NCI-H187 treated with DMSO at 0.1 percent for 48 hours (cell line): ENCODE measurements around the gene LINGO1.

Experiments
- DNase-seq: peaks from one replicate; lab custom pipeline; 2025; lab: John Stamatoyannopoulos, UW

Gene LINGO1

DNA sequence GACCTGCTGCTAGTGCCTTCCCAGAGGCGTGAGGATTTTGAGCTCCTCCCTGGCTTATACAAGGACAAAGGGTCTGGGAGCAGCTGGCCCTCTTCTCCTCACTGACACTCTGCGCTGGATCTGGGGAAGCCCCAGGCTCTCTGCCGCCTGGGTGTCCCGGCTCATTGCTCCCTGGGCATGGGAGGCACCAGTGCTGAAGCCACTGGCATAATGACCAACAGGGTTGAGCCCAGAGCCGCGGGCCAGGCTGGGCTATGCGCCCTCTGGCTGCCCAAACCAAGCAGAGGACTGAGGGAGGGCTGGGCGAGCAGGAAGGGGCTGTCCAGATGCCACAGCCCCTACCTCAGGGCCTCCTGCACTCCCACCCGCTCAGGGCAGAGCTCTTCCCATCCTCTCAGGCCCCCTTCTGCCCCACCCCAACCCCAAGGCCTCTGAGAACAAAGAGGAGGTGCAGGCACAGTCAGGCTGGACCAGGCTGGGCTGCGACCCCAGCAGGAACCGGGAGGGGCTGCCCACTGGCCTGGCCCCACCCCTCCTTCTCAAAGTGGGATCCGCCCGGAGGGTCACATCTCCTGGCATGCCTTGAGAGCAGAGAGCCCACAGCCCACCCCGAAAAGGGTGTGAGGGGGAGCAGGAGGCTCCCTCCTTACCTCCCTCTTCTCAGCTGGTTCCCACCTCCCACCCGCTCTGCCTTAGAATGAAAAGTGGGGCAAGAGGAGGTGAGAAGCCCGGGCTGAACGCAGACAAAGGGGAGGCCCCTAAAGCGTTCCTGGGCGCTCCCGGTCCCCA, 1.6 kb downstream of the LINGO1 start:
- no peak for DNase-seq

DNA sequence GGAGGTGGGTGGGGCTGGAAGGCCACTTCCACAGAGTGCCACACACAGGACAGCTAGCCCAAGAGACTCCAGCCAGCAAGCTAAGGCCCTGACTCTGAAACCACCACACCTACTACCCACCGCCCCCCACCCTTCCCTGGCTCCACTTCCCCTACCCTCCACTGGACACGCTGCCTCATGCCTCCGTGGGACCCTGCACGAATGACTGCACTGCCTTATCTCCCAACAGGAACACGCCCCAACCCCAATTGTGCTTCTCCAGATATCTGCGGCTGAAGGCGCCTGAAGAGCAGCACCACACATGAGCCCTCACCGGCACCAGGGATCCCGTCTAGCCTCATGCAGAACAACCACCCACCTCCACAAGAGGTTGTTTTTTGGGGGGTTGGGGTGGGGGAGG, 2.7 kb downstream of the LINGO1 start:
- DNase-seq, result no peak

DNA sequence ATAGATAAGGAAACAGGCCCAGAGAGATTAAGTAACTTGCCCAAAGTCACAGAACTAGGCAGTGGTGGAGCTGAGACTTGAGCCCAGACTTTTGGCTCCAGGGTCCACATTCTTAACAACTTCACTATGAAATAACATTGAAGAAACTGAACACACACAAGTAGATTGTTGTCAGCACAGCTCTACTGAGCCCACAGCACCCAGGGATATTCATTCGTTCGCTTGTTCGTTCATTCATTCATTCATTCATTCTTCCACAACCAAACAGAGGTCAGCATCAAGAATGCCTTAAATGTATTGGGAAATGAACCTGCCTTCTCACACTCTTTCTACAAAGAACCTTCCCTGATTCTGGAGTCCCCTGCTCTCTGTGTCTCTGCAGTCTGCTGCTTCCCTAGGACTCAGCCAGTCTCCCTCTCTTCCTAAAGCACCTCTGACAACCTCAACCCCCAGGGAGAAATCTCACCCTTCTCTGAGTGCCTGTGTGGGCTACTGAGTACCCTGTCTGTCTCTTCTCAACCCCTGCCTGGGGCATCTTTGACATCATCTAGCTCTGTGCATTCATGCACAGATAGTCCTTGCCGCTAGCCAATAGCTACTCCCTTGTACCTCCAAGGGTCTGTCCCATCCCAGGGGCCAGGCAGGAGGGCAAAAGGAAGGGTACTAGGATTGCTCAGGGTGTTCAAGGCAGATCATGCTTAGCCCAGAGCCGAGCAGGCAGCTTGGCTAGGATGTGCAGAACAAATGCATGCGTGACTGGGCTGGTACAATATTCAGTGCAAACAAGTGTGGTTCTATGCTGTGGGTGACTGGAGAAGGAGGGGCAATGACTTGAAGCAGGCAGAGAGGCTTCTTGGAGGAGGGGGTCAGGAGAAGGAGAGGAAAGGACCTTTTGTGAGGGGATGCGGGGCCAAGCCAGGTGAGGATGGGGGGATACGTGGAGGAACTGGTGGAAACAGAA, 3.4 kb downstream of the LINGO1 start:
- no peak for DNase-seq

DNA sequence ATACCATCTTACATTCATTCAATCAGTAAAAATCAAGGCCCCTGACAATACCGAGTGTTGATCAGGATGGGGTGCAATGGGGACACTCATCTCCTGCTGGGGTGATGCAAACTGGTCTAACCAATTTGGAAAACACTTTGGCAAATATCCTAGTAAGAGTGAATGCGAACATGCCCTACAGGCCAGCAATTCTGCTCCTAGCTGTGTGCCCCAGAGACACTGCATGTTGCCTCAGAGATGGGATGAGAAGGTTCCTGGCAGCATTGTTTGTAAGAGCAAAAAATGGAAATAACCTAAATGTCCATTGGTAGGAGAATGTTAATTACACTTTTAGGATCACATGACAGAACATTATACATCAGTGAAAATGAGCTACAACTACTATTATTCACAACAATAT, 4.7 kb downstream of the LINGO1 start:
- no peak for DNase-seq

DNA sequence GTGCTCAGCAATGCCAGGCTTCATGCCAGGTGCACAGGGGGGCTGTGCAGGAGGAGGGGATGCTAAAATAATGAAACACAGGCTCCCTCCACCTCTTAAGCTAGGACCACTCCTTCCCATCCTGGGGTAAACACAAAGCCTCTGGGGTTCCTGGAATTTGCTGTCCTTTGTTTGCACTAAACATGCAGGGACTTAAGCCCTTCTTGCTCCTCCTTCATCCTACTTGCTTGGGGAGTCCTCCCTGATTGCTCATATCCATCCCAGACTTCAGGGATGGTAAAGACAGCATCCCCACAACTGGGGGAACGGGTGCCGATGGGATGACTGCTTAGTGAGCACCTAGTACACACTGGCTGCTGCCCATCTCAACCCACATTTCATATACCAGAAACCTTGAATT, 5.1 kb downstream of the LINGO1 start:
- no peak for DNase-seq

DNA sequence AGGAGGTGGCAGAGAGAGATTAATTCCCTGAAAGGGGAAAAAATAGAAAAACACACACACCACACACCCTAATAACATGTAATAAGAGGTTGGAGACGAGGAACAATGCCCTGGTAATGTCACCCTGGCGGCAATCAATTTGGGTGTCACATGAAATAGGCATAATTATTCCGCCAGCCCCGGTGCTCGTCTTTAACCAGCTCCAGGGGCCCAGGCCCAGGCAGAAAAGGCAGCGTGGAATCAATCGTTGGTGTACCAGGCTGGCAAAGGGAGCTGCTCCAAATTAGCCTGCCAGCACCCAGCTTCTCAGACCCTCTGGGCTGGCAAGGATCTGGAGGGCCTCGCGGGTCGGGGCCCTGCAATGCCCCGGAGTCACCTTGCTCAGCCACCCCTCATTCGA, 5.6 kb downstream of the LINGO1 start:
- no peak for DNase-seq

DNA sequence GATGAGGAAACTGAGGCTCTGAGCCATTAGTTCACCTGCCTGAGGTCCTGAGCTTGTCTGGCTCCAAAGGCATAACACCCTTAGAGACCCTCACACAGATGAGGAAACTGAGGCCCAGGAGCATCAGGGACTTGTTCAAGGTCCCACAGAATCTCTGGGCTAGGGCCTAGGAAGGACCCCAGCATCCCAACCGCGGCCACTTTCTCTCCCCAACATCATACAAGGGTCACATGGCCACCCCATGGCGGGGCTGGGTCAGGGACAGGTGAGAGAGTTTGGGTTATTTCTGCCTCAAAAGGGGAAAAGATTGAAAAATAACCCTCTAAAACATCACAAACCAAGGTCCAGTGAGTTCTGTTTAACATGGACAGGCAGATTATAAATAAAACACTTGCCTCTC, 6.7 kb downstream of the LINGO1 start:
- no peak for DNase-seq

DNA sequence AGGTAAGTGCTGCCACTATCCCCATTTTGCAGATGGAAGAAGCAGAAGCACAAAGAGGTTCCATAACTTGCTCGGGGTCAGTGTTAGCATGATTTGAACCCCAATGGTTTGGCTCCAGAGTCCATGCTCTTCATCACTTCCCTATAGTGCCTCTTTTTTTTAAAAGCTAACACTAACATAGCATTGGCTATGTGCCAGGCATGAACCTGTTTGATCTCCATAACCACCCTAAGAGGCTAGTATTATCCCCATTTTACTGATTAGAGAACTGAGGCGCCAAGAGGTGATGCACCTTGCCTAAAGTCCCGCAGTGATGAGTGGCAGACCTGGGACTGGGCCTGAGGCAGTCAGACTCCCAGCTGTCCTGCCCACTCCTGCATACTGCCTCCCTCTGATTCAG, 7.3 kb downstream of the LINGO1 start:
- DNase-seq, result no peak

DNA sequence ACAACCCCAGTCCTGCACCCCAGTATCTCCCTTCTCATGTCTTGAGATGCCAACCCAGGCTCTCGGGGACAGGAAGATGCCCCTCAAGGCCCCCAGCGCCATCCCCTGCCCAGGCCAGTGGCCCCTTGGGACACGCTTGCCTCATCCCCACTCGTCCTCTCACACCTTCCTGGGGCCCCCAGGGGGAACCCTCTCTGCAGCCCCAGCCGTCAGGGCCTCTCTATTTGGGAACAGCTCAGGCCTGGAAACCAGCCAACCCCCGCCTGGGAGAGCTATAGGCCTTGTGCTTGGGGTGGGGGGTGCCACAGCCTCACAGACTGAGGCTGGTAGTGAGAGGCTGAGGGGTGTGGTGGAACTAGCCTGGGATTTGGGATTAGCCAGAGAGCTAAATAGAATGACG, 7.8 kb downstream of the LINGO1 start:
- DNase-seq, result no peak

DNA sequence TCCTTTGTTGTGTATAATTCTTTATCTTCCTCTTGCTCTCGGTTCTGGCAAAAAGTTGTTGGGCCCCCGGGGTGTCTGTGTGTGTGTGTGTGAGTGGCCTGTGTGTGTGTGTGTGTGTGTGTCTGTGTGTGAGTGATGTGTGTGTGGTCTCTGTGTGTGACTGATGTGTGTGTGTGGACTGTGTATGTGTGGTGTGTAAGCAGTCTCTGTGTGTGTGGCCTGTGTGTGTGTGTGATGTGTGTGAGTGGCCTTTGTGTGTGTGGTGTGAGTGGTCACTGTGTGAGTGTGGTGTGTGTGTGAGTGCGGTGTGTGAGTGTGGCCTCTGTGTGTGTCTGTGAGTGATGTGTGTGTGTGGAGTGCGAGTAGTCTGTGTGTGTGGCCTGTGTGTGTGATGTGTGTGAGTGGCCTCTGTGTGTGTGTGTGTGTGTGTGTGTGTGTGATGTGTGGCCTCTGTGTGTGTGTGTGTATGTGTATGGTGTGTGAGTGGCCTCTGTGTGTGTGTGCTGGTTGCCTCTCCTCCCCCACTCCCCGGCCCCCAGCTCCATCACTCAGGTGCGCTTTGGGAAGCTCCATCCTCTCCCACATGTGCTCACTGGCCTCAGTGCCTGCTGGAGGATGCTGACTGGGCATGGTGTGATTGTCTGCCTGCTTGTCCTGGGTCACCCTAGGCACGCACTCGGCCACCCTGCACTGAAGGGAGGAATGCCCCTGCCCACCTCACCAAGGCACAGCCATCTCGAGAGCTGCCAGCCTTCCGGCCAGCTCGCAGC, 8.8 kb downstream of the LINGO1 start:
- DNase-seq, result no peak

DNA sequence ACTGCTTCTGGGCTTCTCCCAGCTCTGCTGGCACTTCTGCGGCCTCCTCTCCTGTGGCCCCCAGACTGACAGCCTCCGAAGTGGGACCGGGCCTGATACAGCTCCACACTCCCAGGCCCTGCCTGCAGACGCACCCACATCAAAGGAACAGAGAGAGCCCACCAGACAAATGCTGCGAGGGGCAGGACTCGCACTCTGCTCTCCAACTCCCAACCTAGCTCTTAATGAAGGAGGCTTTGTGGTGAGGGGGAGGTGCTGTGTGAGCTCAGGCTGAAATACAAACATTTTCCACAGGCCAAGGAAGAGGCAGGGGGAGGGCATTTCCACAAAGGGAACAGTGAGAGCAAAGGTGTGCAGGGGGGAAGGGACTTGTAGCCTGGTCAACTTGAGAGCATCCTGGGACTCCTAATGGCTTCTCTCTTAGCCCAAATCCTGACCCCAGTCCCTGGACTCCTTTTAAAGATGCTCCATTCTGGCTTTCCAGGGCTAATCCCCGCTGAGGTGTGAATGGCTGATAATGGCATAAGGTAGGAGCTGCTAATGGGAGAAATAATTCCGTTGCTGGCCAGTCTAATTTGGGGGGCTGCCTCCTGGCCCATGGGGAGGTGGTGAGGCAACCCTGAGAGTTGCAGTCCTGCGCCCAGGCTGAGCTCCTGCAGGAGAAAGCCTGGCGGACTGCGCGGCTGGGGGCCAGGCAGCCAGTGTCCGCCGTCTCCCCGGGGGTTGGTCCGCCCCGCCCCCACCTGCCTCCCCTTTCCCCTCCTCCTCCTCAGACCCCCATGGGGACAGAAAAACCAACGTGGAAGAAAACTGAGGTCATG, 9.6 kb downstream of the LINGO1 start:
- DNase-seq, result no peak

DNA sequence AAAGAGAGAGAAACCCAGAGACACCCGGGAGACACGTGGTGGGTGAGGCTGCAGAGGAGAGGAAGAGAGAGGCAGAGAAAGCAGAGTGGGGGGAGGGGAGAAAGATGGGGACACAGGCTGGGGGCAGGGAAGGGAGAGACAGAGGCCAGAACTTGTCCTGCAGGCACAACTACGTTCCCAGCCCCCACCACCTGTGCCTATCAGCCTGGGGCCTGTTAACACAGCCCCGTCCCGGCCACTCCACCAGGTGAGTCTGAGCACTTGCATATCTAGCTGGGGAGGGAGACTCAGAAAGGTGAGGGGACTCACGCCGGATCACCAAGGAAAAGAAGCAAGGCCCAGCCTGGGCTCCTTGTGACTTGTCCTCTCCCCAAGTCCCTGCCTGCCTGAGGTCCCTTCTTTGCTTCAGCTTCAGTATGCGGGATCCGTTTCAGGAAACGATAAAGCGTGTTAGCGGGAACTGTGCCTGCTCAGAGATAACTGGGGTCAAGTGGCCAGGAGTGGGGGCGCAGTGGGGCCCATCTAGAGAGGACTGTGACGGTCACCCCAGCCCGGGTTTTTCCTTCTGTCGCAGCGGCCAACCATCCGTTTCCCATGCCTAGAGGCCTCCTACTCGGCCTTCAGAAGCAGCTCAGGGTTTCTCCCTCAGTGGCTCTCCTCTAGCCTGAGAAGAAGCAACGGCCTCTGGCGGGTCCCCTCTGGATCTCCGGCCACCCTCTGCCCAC, 10.3 kb downstream of the LINGO1 start:
- DNase-seq, result no peak

DNA sequence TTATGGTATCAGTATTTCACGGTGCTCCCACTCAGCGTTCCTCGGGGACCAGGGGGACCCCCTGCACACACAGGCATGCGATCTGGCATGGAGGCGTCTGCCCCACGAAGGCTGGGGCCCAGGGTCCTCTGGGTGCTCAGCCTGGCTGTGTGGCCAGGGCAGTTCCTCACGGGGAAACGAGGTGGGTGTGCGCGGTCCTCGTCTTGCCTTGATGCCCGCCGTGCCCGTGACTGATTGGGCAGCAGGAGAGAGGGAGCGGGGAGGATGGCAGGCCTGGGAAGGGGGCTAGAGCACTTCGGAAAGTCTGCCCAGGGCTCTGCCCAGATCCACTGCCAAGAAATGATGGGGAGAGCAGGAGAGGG, 10.9 kb downstream of the LINGO1 start:
- DNase-seq, result no peak

DNA sequence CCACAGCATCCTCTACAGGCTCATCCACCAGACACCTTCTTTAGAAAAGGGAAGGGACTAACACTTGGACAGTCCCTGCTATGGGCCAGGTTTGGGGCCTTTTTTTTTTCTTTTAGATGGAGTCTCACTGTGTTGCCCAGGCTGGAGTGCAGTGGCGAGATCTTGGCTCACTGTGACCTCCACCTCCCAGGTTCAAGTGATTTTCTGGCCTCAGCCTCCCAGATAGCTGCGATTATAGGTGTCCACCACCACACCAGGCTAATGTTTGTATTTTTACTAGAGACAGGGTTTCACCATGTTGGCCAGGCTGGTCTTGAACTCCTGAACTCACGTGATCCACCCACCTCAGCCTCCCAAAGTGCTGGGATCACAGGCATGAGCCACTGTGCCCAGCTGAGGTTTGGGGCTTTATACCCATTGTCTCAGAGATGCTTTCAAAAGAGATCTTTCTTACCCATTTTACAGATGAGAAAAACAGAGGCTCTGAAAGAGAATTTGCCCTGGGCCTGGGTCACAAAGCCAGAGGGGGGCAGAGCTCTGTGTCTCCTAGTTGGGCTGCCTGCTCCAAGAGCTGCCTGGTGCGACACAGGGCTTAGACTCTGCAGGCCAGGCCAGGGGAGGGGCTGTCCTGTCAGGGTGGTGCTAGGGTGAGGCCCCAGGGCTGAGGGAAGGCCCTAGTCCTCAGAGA, 11.6 kb downstream of the LINGO1 start:
- DNase-seq, result no peak

DNA sequence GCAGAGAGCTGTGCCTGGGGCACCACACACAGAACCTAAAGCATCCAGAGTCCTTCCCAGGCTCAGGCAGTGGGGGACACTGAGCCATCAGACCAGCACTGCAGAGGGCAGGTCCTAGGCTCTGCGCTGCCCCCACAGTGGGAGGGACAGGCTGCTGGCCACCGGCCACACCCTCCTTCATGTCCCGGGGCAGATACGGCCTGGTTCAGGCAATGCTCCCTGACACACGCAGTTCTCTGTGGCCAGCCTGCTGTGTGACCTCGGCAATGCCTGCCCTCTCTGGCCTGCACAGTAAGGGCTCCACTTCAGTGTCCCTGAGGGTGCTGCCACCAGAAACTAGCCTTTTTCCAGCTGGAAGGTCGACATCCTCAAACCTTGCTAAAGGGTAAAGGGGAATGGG, 12.4 kb downstream of the LINGO1 start:
- no peak for DNase-seq

DNA sequence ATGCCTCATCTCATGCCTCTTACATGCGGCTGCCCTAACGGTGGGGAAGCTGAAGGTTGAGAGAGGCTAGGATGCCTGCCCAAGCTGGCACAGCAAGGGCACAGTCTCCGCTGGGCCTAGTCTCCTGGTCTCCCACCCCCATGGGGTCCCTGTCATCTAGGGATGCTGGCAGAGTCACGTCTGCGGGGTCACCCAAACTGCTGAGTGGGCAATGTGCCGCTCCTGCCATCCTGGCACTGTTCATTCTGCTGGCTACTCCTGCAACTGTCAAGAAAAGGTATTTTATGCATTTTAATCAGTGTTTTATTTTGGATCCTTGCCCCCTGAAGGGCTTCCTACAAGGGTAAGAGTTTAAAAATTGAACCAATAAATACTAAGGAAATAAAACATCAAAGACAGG, 12.8 kb downstream of the LINGO1 start:
- DNase-seq, result no peak

DNA sequence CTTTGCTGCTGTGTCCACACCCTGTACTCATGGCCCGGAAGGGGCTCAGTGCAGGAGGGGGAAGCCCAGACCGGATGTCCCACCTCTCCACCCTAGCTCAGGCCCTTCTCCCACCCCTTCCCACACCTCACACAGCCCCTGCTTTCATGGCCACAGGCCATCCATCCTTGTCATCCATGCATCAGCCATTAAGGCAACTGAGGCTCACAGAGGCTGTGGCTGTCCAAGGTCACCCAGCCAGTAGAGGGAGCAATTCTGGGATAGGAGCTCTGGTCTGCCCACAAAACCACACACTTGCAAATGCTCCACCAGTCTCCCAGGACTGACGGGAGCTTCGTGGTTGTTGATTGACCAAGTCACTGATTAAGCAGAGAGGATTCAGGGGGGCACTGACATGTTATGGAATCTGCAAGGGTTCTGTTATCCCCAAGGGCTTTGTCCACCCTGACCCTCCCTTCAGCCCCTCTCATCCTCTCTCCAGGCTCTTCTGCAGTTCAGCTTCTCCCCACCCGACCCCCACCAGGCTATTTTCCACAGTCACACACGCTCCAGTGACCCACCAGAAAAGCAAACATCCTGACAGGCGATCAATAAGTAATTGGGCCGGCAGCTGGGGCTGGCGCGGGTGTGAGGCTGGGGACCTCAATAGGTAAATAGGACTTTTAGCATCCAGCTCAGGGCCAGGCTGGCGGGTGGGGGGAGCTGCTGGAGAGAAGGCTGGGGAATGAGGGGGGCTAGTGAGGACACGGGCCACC, 15.1 kb downstream of the LINGO1 start:
- no peak for DNase-seq

DNA sequence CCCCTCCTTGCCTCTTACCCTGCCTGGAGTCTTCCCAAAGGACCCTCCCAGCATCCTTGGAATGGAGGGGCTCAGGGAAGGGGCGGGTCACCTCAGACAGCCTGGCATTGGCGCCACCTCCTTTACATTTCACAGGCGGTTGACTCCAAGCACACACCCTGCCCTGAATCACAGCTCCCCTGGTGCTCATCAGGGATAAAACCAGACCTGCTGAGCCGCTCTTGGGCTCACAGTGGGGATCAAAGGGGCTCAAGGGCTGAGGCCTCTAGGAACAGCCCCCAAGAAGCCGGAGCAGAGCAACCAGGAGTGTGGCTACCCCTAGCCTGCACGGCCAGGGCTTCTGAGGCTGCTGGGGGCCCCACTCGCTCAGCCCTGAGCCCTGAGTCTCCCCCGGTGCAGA, 16.6 kb downstream of the LINGO1 start:
- DNase-seq, result no peak

DNA sequence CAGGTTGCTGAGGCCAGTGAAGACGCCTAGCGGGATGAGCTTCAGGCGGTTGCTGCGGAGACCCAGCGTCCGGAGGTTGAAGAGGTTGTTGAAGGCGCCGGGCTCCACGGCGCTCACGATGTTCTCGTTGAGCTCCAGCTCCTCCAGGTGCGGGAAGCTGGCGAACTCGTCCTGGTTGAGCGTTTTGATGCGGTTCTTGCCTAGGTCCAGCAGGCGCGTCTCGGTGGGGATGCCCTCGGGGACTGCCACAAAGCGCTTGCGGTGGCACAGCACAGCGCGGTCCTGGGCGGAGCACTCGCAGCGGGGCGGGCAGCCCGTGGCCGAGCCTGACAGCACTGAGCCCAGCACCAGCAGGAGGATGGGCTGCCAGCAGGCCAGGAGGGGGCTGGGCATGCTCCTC, 17.2 kb downstream of the LINGO1 start:
- DNase-seq, result no peak
